A673 (cell line): Measurements from ENCODE around the gene MRPL20. TPM values are rescaled to one million over a fixed set of nuclear protein-coding genes. Genes with fewer than 3 reads are reported as not detected.
A peak's percentile ranks its signal among the peaks of the same experiment; 100 is the strongest.

ENCODE experiments used
- BruUV-seq: library from RNA; stranded (reverse); fragments of 400-500 nt; replicated peaks from 2 replicates; lab custom pipeline; 2021; lab: Mats Ljungman, UMichigan
- CTCF ChIA-PET: fragments of 300-600 bp; sonication (Branson Sonifier 250); formaldehyde crosslinking; loops from one replicate; lab custom pipeline; 2022; ENCODE audit warnings: antibody characterized with exemption; lab: Charles Lee
- POLR2A ChIA-PET: fragments of 300-600 bp; sonication (Branson Sonifier 250); formaldehyde crosslinking; loops from one replicate; lab custom pipeline; 2022; ENCODE audit warnings: antibody characterized with exemption; ENCODE audit not compliant: low non-redundant PET; lab: Charles Lee
- DNase-seq: peaks from one replicate; pipeline ENCODE4 v3.0.0-alpha.2; 2015; ENCODE audit warnings: low spot score
- H3K27ac ChIP-seq: fragments of 200-600 bp; sonication (generic); 2 replicates; pipeline ENCODE4 v1.5.1; 2016; ENCODE audit warnings: mixed run types, low read depth, mild to moderate bottlenecking, mixed read lengths, antibody characterized with exemption, low read length; ENCODE audit not compliant: poor library complexity, severe bottlenecking
- H3K27me3 ChIP-seq: fragments of 200-600 bp; sonication (generic); replicated peaks from 2 replicates; pipeline ENCODE4 v1.6.1; 2017; ENCODE audit warnings: mixed run types, low read depth, mild to moderate bottlenecking, mixed read lengths, antibody characterized with exemption, low read length; ENCODE audit not compliant: insufficient read depth, poor library complexity
- H3K36me3 ChIP-seq: fragments of 200-600 bp; sonication (generic); 2 replicates; pipeline ENCODE4 v1.6.1; 2016; ENCODE audit warnings: mixed run types, mild to moderate bottlenecking, mixed read lengths, antibody characterized with exemption, low read length; ENCODE audit not compliant: insufficient read depth, poor library complexity, severe bottlenecking
- H3K4me1 ChIP-seq: fragments of 200-600 bp; sonication (generic); 2 replicates; pipeline ENCODE4 v1.6.1; 2017; ENCODE audit warnings: mixed run types, mild to moderate bottlenecking, mixed read lengths, antibody characterized with exemption, low read length; ENCODE audit not compliant: insufficient read depth, poor library complexity, severe bottlenecking
- H3K4me3 ChIP-seq: fragments of 200-600 bp; sonication (generic); 2 replicates; pipeline ENCODE4 v1.5.1; 2016; ENCODE audit warnings: low read depth, mixed run types, mild to moderate bottlenecking, mixed read lengths, low read length; ENCODE audit not compliant: poor library complexity, severe bottlenecking
- H3K9me3 ChIP-seq: fragments of 200-600 bp; sonication (generic); 2 replicates; pipeline ENCODE4 v1.6.1; 2016; ENCODE audit warnings: mixed run types, low read depth, mild to moderate bottlenecking, mixed read lengths, antibody characterized with exemption, low read length; ENCODE audit not compliant: poor library complexity, severe bottlenecking
- EZH2 ChIP-seq: fragments of 200-600 bp; sonication (generic); IDR thresholded peaks from 2 replicates; pipeline ENCODE4 v1.6.1; 2017; ENCODE audit warnings: borderline replicate concordance, low read depth, mild to moderate bottlenecking, mixed read lengths, antibody characterized with exemption, low read length; ENCODE audit not compliant: poor library complexity, severe bottlenecking
- intact Hi-C: fragments of 100-400 bp; cut with micrococcal nuclease; formaldehyde crosslinking; loops from one replicate; pipeline ENCODE4 v1.10.0; 2022; ENCODE audit not compliant: unreplicated experiment
- total RNA-seq: library from RNA; stranded (reverse); gene quantifications from 2 replicates; pipeline ENCODE4 v1.2.3, GENCODE V29; 2021
- TF ChIP-seq, protein P1 (sequence below): fragments of 300-800, 200-600 bp; sonication (generic); conservative IDR thresholded peaks from 2 replicates; pipeline ENCODE4 v1.5.1; 2017; ENCODE audit warnings: low read depth, mild to moderate bottlenecking, antibody characterized with exemption, low read length, moderate library complexity, mixed read lengths

Gene MRPL20
- total RNA-seq, 1 experiment from 2014 or later: 151 TPM

- no peak for DNase-seq
- peaks cover 11% of the 10 kb centered on the region for H3K4me1 ChIP-seq
- peak overlapping the region; percentile 97 for H3K27ac ChIP-seq
- intact Hi-C loops: no loop called here
- TF ChIP-seq, protein P1, sequence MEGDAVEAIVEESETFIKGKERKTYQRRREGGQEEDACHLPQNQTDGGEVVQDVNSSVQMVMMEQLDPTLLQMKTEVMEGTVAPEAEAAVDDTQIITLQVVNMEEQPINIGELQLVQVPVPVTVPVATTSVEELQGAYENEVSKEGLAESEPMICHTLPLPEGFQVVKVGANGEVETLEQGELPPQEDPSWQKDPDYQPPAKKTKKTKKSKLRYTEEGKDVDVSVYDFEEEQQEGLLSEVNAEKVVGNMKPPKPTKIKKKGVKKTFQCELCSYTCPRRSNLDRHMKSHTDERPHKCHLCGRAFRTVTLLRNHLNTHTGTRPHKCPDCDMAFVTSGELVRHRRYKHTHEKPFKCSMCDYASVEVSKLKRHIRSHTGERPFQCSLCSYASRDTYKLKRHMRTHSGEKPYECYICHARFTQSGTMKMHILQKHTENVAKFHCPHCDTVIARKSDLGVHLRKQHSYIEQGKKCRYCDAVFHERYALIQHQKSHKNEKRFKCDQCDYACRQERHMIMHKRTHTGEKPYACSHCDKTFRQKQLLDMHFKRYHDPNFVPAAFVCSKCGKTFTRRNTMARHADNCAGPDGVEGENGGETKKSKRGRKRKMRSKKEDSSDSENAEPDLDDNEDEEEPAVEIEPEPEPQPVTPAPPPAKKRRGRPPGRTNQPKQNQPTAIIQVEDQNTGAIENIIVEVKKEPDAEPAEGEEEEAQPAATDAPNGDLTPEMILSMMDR: no peak
- TF ChIP-seq EZH2: no peak
- peaks cover 63% of the 10 kb centered on the region for H3K36me3 ChIP-seq
- ChIA-PET CTCF (interaction anchor here (0.6 to 1.0 kb wide), 2 partner anchors 25 to 30 kb away, joined by 3 to 4 read pairs; partner anchors contain the start of gene AURKAIP1), POLR2A (interaction anchor here (0.6 kb wide), 1 partner anchor 11 kb away, joined by 6 read pairs; no protein-coding TSS in a partner anchor)
- peak overlapping the region; percentile 97 for H3K4me3 ChIP-seq
- no peaks in the 10 kb centered on the region for H3K9me3 ChIP-seq
- H3K27me3 ChIP-seq: no peaks in the 10 kb centered on the region
- TSS peak; percentile 60 for BruUV-seq
Measured at GRCh38 chr1:1399872-1400575, 7.1 kb downstream of the MRPL20 start.

GRCh38 chr1:1399187-1399871 is 7.8 kb downstream of the MRPL20 start, which contains the start of gene CCNL2:
Gene CCNL2 (minus strand): TSS chr1:1399335. CDS start chr1:1399306, 29 bp downstream.
- Histone ChIP-seq H3K4me1 (peaks cover 11% of the 10 kb centered on the region), H3K9me3 (no peaks in the 10 kb centered on the region), H3K4me3 (peak within 1 kb of the TSS; percentile 97), H3K36me3 (peaks cover 63% of the 10 kb centered on the region), H3K27me3 (no peaks in the 10 kb centered on the region), H3K27ac (peak within 1 kb of the TSS; percentile 97)
- ChIA-PET POLR2A (no interaction called here), CTCF (interaction anchor here (0.7 to 1.0 kb wide), 2 partner anchors 11 to 24 kb away, joined by 3 to 4 read pairs; partner anchors contain the start of gene AURKAIP1)
- intact Hi-C loops: no loop called here
- no TSS peak for BruUV-seq
- no peak for TF ChIP-seq EZH2
- TF ChIP-seq, protein P1: peak; percentile 62
- peak; percentile 99 for DNase-seq

DNA sequence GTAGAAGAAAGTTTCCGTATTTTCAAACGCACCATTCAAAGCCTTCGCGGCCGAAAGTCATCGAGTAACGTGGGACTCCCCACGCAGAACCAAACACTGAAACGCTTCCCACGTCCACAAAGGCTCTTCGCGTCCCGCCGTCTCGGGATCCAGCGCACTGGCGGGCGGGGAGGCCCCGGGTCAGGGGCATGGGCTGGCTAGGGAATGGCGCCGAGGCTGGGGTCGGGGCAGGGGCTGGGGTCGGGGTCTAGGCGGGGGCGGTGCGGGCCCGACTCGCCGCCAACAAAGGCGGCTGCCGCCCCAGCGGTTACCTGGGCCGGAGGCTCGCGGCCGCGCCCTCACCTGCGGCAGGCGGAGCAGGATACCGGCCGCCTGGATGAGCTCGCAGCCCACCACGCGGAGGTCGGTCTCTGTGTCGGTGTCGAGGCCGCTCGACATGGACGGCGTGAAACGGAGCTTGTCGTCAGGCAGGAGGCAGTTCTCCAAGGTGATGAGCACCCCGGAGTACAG is 8.4 kb downstream of the MRPL20 start:
- TF ChIP-seq, protein P1: no peak
- no peak for TF ChIP-seq EZH2
- peaks cover 65% of the 10 kb centered on the region for H3K36me3 ChIP-seq
- H3K4me3 ChIP-seq: peak overlapping the region; percentile 97
- intact Hi-C loops: no loop called here
- no peak for DNase-seq
- CTCF ChIA-PET: interaction anchor here (0.7 kb wide), 1 partner anchor 10 kb away, joined by 3 read pairs; no protein-coding TSS in a partner anchor
- POLR2A ChIA-PET: no interaction called here
- BruUV-seq: no TSS peak
- H3K4me1 ChIP-seq: peaks cover 11% of the 10 kb centered on the region
- peak overlapping the region; percentile 97 for H3K27ac ChIP-seq
- H3K9me3 ChIP-seq: no peaks in the 10 kb centered on the region
- no peaks in the 10 kb centered on the region for H3K27me3 ChIP-seq
